Stomach (tissue), 4 donors: Measurements from ENCODE around the gene PMM2.

Source experiments
- EP300 ChIP-seq: sonication (generic); formaldehyde crosslinking; IDR thresholded peaks from one replicate; pipeline ENCODE4 v1.6.1; 2017; ENCODE audit warnings: antibody characterized with exemption
- POLR2A ChIP-seq, 4 donors: fragments of 450-650 bp; IDR thresholded peaks; one replicate each; pipeline ENCODE4 v1.6.1; 2016; ENCODE audit warnings: antibody characterized with exemption in 4 of 4, control low read depth in 2 of 4, mild to moderate bottlenecking in 1 of 4, moderate library complexity in 1 of 4
- POLR2AphosphoS5 ChIP-seq, 3 donors: sonication (generic); formaldehyde crosslinking; IDR thresholded peaks; one replicate each; pipeline ENCODE4 v1.6.1; 2016; ENCODE audit warnings: antibody characterized with exemption in 3 of 3
- TF ChIP-seq, protein P1 (sequence below), 7 experiments: fragments of 450-650 bp in 4 of 7; fragments of 200-600 bp in 3 of 7; sonication (generic) in 3 of 7; IDR thresholded peaks; one replicate each; pipeline ENCODE4 v1.5.1; 2016 to 2019; ENCODE audit warnings: antibody characterized with exemption in 7 of 7, control low read depth in 2 of 7, mild to moderate bottlenecking in 1 of 7

DNA sequence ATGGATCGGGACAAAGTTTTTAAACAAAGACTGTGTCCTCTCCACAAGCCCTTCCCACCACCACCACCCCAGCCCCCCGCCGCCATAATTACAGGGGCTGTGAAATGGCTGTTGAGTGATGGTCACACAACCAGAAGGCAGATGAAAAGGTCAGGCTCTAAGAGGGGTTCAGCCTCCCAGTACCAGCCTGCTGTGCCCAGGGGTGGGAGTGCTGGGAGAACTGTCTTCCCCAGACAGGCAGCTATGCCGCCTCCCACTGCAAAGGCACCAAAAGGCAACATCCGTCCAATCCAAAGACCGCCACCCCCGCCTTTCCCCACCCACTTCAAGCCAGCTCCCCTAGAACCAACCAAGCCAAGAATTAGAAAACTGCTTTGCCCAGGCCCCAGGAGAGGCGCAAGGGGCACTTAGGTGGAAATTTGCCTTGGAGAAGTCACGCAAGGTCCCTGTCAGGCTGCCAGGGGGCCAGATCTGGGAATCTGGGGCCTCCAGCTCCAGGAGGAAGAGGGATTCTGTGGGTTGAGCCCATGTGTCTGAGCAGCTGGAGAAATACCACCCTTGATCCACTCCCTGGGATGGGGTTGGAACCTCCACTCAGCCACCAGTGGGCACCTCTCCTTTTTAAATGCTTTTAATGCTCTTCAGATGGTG lies 56.8 kb downstream of the PMM2 start:
- TF ChIP-seq, protein P1, sequence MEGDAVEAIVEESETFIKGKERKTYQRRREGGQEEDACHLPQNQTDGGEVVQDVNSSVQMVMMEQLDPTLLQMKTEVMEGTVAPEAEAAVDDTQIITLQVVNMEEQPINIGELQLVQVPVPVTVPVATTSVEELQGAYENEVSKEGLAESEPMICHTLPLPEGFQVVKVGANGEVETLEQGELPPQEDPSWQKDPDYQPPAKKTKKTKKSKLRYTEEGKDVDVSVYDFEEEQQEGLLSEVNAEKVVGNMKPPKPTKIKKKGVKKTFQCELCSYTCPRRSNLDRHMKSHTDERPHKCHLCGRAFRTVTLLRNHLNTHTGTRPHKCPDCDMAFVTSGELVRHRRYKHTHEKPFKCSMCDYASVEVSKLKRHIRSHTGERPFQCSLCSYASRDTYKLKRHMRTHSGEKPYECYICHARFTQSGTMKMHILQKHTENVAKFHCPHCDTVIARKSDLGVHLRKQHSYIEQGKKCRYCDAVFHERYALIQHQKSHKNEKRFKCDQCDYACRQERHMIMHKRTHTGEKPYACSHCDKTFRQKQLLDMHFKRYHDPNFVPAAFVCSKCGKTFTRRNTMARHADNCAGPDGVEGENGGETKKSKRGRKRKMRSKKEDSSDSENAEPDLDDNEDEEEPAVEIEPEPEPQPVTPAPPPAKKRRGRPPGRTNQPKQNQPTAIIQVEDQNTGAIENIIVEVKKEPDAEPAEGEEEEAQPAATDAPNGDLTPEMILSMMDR (IDR thresholded peaks at IDR 0.05): no peak
- TF ChIP-seq POLR2A (IDR thresholded peaks at IDR 0.05) (no peak), POLR2AphosphoS5 (IDR thresholded peaks at IDR 0.05) (no peak), EP300 (no peak)
